Trophoblast cell (in vitro differentiated cells and primary cell): ENCODE data around the gene NBEAL2.

Source experiments
- DNase-seq, 2 donors: peaks; one replicate each; pipeline ENCODE4 v3.0.0-alpha.2; 2016
- H2AFZ ChIP-seq: 2 replicates; pipeline ENCODE4 v1.6.1; 2013; ENCODE audit warnings: low read length, moderate library complexity, mild to moderate bottlenecking; ENCODE audit not compliant: insufficient read depth, poor library complexity
- H2AK5ac ChIP-seq: 2 replicates; pipeline ENCODE4 v1.6.1; 2013; ENCODE audit warnings: mild to moderate bottlenecking, low read length
- H2BK120ac ChIP-seq: 2 replicates; pipeline ENCODE4 v1.6.1; 2013; ENCODE audit warnings: low read length, mild to moderate bottlenecking, moderate library complexity; ENCODE audit not compliant: insufficient read depth, poor library complexity
- H2BK12ac ChIP-seq: 2 replicates; pipeline ENCODE4 v1.6.1; 2013; ENCODE audit warnings: mild to moderate bottlenecking, low read length, moderate library complexity
- H2BK5ac ChIP-seq: 2 replicates; pipeline ENCODE4 v1.6.1; 2013; ENCODE audit warnings: low read length, low read depth, moderate library complexity, mild to moderate bottlenecking; ENCODE audit not compliant: poor library complexity
- H3K14ac ChIP-seq: 2 replicates; pipeline ENCODE4 v1.6.1; 2013; ENCODE audit warnings: mild to moderate bottlenecking, low read length
- H3K18ac ChIP-seq: 2 replicates; pipeline ENCODE4 v1.6.1; 2013; ENCODE audit warnings: mild to moderate bottlenecking, low read length
- H3K23ac ChIP-seq: 2 replicates; pipeline ENCODE4 v1.6.1; 2013; ENCODE audit warnings: low read length
- H3K27ac ChIP-seq: 2 replicates; pipeline ENCODE4 v1.5.1; 2013; ENCODE audit warnings: low read depth, mild to moderate bottlenecking, inconsistent platforms, low read length, moderate library complexity
- H3K27me3 ChIP-seq: 2 replicates; pipeline ENCODE4 v1.6.1; 2013; ENCODE audit warnings: inconsistent platforms, mild to moderate bottlenecking, low read length, moderate library complexity; ENCODE audit not compliant: insufficient read depth
- H3K36me3 ChIP-seq, 2 experiments: 1 replicate in 1 of 2; 2 replicates in 1 of 2; pipeline ENCODE4 v1.6.1; 2013; ENCODE audit warnings: low read length in 2 of 2, mild to moderate bottlenecking in 2 of 2, moderate library complexity in 1 of 2; ENCODE audit not compliant: insufficient read depth in 2 of 2, control insufficient read depth in 1 of 2
- H3K4ac ChIP-seq: 2 replicates; pipeline ENCODE4 v1.6.1; 2013; ENCODE audit warnings: low read depth, mild to moderate bottlenecking, low read length, moderate library complexity
- H3K4me1 ChIP-seq, 2 experiments: 1 replicate in 1 of 2; 2 replicates in 1 of 2; pipeline ENCODE4 v1.6.1; 2013; ENCODE audit warnings: low read length in 2 of 2, mild to moderate bottlenecking in 2 of 2, moderate library complexity in 1 of 2; ENCODE audit not compliant: insufficient read depth in 2 of 2, control insufficient read depth in 1 of 2
- H3K4me2 ChIP-seq: 2 replicates; pipeline ENCODE4 v1.6.1; 2013; ENCODE audit warnings: inconsistent platforms, mild to moderate bottlenecking, low read length, moderate library complexity
- H3K4me3 ChIP-seq: 2 replicates; pipeline ENCODE4 v1.5.1; 2013; ENCODE audit warnings: mild to moderate bottlenecking, low read depth, low read length, inconsistent platforms
- H3K79me1 ChIP-seq: one replicate; pipeline ENCODE4 v1.6.1; 2013; ENCODE audit warnings: low read length
- H3K79me2 ChIP-seq: 2 replicates; pipeline ENCODE4 v1.6.1; 2013; ENCODE audit warnings: low read length, mild to moderate bottlenecking; ENCODE audit not compliant: control insufficient read depth, insufficient read depth, poor library complexity
- H3K9ac ChIP-seq: 2 replicates; pipeline ENCODE4 v1.6.1; 2013; ENCODE audit warnings: mild to moderate bottlenecking, low read length
- H3K9me3 ChIP-seq: 2 replicates; pipeline ENCODE4 v1.6.1; 2013; ENCODE audit warnings: low read depth, mild to moderate bottlenecking, control low read depth, inconsistent platforms, low read length; ENCODE audit not compliant: insufficient read depth
- H4K12ac ChIP-seq: 2 replicates; pipeline ENCODE4 v1.6.1; 2013; ENCODE audit warnings: low read depth, mild to moderate bottlenecking, low read length, moderate library complexity
- H4K8ac ChIP-seq: 2 replicates; pipeline ENCODE4 v1.6.1; 2013; ENCODE audit warnings: low read depth, mild to moderate bottlenecking, low read length, moderate library complexity
- H4K91ac ChIP-seq: one replicate; pipeline ENCODE4 v1.6.1; 2013; ENCODE audit warnings: low read depth, mild to moderate bottlenecking, low read length, moderate library complexity
- WGBS: extraction: QIAGEN DNeasy Blood & Tissue Kit; methylation state at CpG from one replicate; pipeline ENCODE4 v1.1.7; 2013; ENCODE audit warnings: missing lambda C conversion rate; ENCODE audit not compliant: insufficient read length, insufficient coverage; ENCODE audit errors: extremely low coverage; 5-methylcytosine and 5-hydroxymethylcytosine counted together

NBEAL2 gene

GRCh38 chr3:46959161-46959511 lies 20.3 kb upstream of the NBEAL2 start:
- Histone ChIP-seq H2BK12ac (no peak overlapping the region), H4K12ac (no peak overlapping the region), H2BK120ac (no peak overlapping the region), H2BK5ac (no peak overlapping the region), H3K4me1 (peaks cover 36 to 37% of the 10 kb centered on the region in 2 experiments), H3K4ac (peak overlapping the region; percentile 66), H3K79me1 (peaks cover 4% of the 10 kb centered on the region), H3K4me2 (no peak overlapping the region), H3K18ac (no peak overlapping the region), H4K8ac (no peak overlapping the region), H3K27ac (no peak overlapping the region), H3K27me3 (no peaks in the 10 kb centered on the region), H3K23ac (no peak overlapping the region), H4K91ac (no peak overlapping the region), H3K79me2 (peaks cover 24% of the 10 kb centered on the region), H3K9ac (no peak overlapping the region), H2AFZ (no peak overlapping the region), H3K36me3 (peaks cover 0 to 2% of the 10 kb centered on the region in 2 experiments), H3K14ac (no peak overlapping the region), H2AK5ac (no peak overlapping the region), H3K4me3 (no peak overlapping the region), H3K9me3 (no peaks in the 10 kb centered on the region)
- DNase-seq: no peak
- WGBS: no CpG with 5 or more reads among the region's 6 CpGs

GRCh38 chr3:46960081-46960701 lies 19.3 kb upstream of the NBEAL2 start:
- peak overlapping the region; percentile 34 for H2BK5ac ChIP-seq
- H4K8ac ChIP-seq: no peak overlapping the region
- no peak overlapping the region for H3K9ac ChIP-seq
- peak overlapping the region; percentile 75 for H3K27ac ChIP-seq
- H2BK120ac ChIP-seq: no peak overlapping the region
- H3K36me3 ChIP-seq: peaks cover 0 to 2% of the 10 kb centered on the region in 2 experiments
- peak overlapping the region; percentile 23 for H2BK12ac ChIP-seq
- H3K4me1 ChIP-seq: peaks cover 34 to 35% of the 10 kb centered on the region in 2 experiments
- no peaks in the 10 kb centered on the region for H3K27me3 ChIP-seq
- peak overlapping the region; percentile 66 for H3K4ac ChIP-seq
- no peaks in the 10 kb centered on the region for H3K9me3 ChIP-seq
- peaks cover 22% of the 10 kb centered on the region for H3K79me2 ChIP-seq
- H4K12ac ChIP-seq: no peak overlapping the region
- WGBS: no CpG with 5 or more reads among the region's 4 CpGs
- peaks cover 5% of the 10 kb centered on the region for H3K79me1 ChIP-seq
- H2AFZ ChIP-seq: no peak overlapping the region
- peak overlapping the region; percentile 13 for H2AK5ac ChIP-seq
- peak overlapping the region; percentile 25 for H3K14ac ChIP-seq
- H3K18ac ChIP-seq: peak overlapping the region; percentile 63
- peak overlapping the region; percentile 53 for H4K91ac ChIP-seq
- H3K4me2 ChIP-seq: peak overlapping the region; percentile 27
- no peak overlapping the region for H3K4me3 ChIP-seq
- peak; percentile 74 to 77 for DNase-seq
- no peak overlapping the region for H3K23ac ChIP-seq

GRCh38 chr3:46960835-46961234 lies 18.6 kb upstream of the NBEAL2 start:
- no peak overlapping the region for H4K12ac ChIP-seq
- H3K23ac ChIP-seq: no peak overlapping the region
- H3K36me3 ChIP-seq: peaks cover under 1 to 2% of the 10 kb centered on the region in 2 experiments
- DNase-seq: no peak
- peak overlapping the region; percentile 37 for H2AK5ac ChIP-seq
- H3K4me2 ChIP-seq: peak overlapping the region; percentile 27
- no peaks in the 10 kb centered on the region for H3K9me3 ChIP-seq
- no peak overlapping the region for H2BK120ac ChIP-seq
- no peak overlapping the region for H4K8ac ChIP-seq
- peak overlapping the region; percentile 34 for H2BK5ac ChIP-seq
- H3K79me2 ChIP-seq: peaks cover 24% of the 10 kb centered on the region
- H3K18ac ChIP-seq: no peak overlapping the region
- WGBS: no CpG with 5 or more reads among the region's 1 CpG
- no peak overlapping the region for H3K9ac ChIP-seq
- H3K14ac ChIP-seq: peak overlapping the region; percentile 13
- H3K4me1 ChIP-seq: peaks cover 35% of the 10 kb centered on the region in 2 experiments
- no peaks in the 10 kb centered on the region for H3K27me3 ChIP-seq
- peak overlapping the region; percentile 60 for H4K91ac ChIP-seq
- H3K27ac ChIP-seq: peak overlapping the region; percentile 75
- peaks cover 8% of the 10 kb centered on the region for H3K79me1 ChIP-seq
- H3K4ac ChIP-seq: peak overlapping the region; percentile 46
- peak overlapping the region; percentile 23 for H2AFZ ChIP-seq
- H2BK12ac ChIP-seq: peak overlapping the region; percentile 35
- H3K4me3 ChIP-seq: peak overlapping the region; percentile 18

- Histone ChIP-seq H2BK12ac (no peak overlapping the region), H3K36me3 (peaks cover 1 to 2% of the 10 kb centered on the region in 2 experiments), H3K14ac (no peak overlapping the region), H2AFZ (no peak overlapping the region), H4K91ac (no peak overlapping the region), H2BK120ac (no peak overlapping the region), H4K12ac (no peak overlapping the region), H3K4me3 (no peak overlapping the region), H2BK5ac (no peak overlapping the region), H4K8ac (no peak overlapping the region), H3K4me2 (no peak overlapping the region), H3K4ac (peak overlapping the region; percentile 4), H3K9ac (no peak overlapping the region), H3K9me3 (no peaks in the 10 kb centered on the region), H2AK5ac (no peak overlapping the region), H3K27ac (no peak overlapping the region), H3K4me1 (peaks cover 43 to 50% of the 10 kb centered on the region in 2 experiments), H3K23ac (no peak overlapping the region), H3K79me2 (peaks cover 26% of the 10 kb centered on the region), H3K27me3 (no peaks in the 10 kb centered on the region), H3K79me1 (peaks cover 15% of the 10 kb centered on the region), H3K18ac (no peak overlapping the region)
- WGBS: no CpG with 5 or more reads among the region's 1 CpG
- DNase-seq: no peak
Measured at GRCh38 chr3:46962427-46962826, 17.0 kb upstream of the NBEAL2 start.
